ENCODE measurements around the gene IFNL2.
A peak's percentile ranks its signal among the peaks of the same experiment; 100 is the strongest.
"Not testable (repeated sequence)": the region's sequence is repeated elsewhere in the genome, so short reads cannot be mapped to it uniquely, and the experiment has no call there.

IFNL2 gene

DNA sequence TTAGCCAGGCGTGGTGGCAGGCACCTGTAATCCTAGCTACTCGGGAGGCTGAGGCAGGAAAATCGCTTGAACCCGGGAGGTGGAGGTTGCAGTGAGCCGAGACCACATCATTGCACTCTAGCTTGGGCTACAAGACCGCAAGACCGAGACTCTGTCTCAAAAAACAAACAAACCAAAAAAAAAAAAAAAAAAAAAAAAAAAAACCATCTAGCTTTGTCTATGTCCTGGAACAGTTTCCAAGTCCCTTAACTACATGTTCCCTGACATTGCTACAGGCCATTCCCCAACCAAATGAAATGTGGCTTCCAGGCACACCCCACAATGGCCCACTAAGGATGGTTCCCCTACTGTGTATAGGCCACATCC is 41.1 kb downstream of the IFNL2 start:
- peaks cover 32% of the 10 kb centered on the region for H3K27me3 ChIP-seq (ENCODE audit: control insufficient read depth, insufficient read depth, low read length)
- H3K9ac ChIP-seq (ENCODE audit: low read length); H3K4me3 ChIP-seq (ENCODE audit: low read depth, low read length); H3K27ac ChIP-seq (ENCODE audit: low read depth, low read length); H3K9me3 ChIP-seq (ENCODE audit: control insufficient read depth, insufficient read depth, low read depth, low read length); H3K36me3 ChIP-seq (ENCODE audit: control insufficient read depth, insufficient read depth, low read length): not testable (repeated sequence)
- peaks cover 37% of the 10 kb centered on the region; the same call in 1 of the 2 replicates for H3K4me1 ChIP-seq (ENCODE audit: control insufficient read depth, insufficient read depth, low read length)

DNA sequence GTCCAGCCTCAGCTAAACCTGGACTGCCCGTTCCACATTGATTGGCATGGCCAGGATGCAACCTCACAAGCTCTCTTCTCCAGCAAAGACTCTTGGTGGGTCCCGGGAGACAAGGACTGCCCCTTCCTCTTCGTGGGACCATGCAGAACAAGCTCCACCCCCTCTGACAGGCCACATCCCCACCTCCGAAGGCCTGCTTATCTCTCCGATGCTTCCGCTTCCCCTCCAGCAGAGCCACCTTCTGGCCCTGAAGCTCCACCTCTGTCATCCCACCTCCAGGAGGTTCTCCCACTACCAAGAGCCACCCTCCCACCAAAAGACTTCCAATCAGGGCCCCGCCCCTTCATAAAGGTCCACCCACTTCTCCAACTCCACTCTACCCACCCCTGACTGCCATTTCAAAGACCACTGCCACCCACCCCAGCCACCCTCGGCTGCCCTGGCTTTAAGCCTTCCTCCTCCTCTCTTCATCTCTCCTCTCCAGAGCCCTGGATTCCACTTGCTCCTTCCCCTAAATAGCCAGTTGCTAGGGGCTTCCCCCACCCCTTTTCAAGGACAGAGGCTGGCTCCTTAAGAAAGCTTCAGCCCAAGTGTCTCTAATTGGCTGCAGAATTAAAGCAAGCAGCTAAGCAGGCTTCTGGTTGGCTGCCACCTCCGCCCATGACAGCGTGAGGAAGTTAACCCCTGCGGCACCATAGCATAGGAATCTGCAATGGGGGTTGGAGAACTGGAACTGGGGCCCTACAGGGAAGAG is 42.5 kb downstream of the IFNL2 start:
- H3K4me1 ChIP-seq (ENCODE audit: control insufficient read depth, insufficient read depth, low read length), result peaks cover 27% of the 10 kb centered on the region; the same call in 1 of the 2 replicates
- peaks cover 22% of the 10 kb centered on the region for H3K27me3 ChIP-seq (ENCODE audit: control insufficient read depth, insufficient read depth, low read length)
- peaks cover 15% of the 10 kb centered on the region; the same call in 1 of the 2 replicates for H3K36me3 ChIP-seq (ENCODE audit: control insufficient read depth, insufficient read depth, low read length)
- H3K9ac ChIP-seq (ENCODE audit: low read length), result no peak overlapping the region
- H3K9me3 ChIP-seq (ENCODE audit: control insufficient read depth, insufficient read depth, low read depth, low read length), result no peaks in the 10 kb centered on the region
- H3K4me3 ChIP-seq (ENCODE audit: low read depth, low read length), result no peak overlapping the region; the same call in 1 of the 2 replicates
- H3K27ac ChIP-seq (ENCODE audit: low read depth, low read length), result no peak overlapping the region

DNA sequence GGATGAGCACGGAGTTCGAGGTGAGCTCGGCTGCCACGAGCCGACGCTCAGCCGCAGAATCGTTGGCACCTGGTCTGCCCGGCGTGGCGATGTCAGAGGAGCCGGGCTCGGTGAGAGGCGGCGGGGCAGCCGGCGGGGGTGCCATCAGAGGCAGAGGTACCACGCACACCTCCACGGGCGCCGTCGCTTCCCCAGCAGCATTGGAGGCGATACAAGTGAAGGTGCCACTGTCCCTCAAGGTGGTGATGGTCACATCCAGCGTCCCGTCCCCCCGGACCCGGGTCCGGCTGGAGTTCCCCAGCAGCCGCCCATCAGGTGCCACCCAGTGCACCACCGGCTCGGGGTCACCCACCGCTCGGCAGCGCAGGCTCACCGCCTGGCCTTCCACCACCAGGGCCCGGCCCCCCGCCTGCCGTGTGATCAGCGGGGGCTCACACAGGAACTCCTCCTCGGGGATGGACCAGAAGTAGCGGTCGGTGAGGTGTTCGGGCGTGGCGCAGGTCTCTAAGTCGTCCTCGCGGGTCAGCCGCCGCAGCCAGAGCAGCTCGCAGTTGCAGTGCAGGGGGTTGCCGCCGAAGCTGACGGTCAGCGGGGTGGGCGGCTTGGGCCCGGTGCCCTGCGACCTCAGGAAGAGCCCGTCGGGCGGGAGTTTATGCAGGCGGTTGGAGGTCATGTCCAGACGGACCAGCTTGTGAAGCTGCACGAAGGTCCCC is 46.0 kb downstream of the IFNL2 start:
- peaks cover 11% of the 10 kb centered on the region; the same call in 1 of the 2 replicates for H3K4me1 ChIP-seq (ENCODE audit: control insufficient read depth, insufficient read depth, low read length)
- H3K9ac ChIP-seq (ENCODE audit: low read length), result no peak overlapping the region
- H3K4me3 ChIP-seq (ENCODE audit: low read depth, low read length), result no peak overlapping the region
- no peaks in the 10 kb centered on the region for H3K9me3 ChIP-seq (ENCODE audit: control insufficient read depth, insufficient read depth, low read depth, low read length)
- peaks cover 15% of the 10 kb centered on the region; the same call in 1 of the 2 replicates for H3K36me3 ChIP-seq (ENCODE audit: control insufficient read depth, insufficient read depth, low read length)
- peaks cover 12% of the 10 kb centered on the region for H3K27me3 ChIP-seq (ENCODE audit: control insufficient read depth, insufficient read depth, low read length)
- H3K27ac ChIP-seq (ENCODE audit: low read depth, low read length), result no peak overlapping the region

DNA sequence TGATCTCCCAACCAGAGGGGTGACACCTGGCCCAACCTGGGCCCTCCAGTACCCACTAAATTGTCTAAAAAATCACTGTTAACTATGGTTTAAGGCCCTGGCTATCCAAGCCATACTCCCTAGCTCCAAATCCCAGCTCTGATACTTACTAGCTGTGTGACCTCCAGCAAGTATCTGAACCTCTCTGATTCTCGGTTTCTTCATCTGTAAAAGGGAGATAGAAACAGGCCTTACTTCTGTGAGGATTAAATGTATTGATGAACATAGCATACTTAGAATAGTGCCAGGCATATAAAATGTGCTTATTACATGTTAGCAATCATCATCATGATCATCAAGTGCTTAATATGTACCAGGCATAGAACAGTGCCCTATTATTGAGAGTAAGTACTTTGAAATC is 47.7 kb downstream of the IFNL2 start:
- H3K9ac ChIP-seq (ENCODE audit: low read length), result no peak overlapping the region
- H3K4me3 ChIP-seq (ENCODE audit: low read depth, low read length), result no peak overlapping the region

DNA sequence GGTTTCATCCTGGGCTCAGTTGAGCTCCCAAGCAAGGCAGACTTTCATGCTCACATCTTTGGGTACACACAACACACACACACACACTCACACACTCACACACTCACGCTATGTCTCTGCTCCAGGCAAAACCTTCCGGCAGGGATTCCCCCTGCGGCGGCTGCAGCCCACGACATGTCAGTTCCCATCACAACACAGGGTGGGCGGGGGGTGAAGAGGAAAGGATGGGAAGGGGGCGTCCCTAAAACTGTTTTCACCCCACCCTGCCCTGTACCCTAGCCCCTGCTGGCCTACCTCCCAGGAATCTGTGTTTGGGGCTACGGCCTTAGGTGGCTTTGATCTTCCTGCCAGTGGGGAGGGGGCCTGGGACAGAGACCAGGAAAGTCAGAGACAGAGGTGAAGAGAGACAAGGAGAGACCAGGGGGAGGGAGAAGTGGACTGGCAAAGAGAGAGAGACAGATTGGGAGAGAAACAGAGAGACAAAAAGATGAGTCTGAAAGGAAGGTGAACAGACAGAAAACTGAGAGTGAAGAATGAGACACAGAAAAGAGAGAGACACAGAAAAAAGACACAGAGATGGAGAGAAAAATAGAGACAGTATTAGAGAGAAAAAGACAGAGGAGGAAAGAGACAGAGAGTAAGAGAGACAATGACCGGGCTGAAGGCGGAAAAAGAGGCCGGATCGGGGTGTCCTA is 48.6 kb downstream of the IFNL2 start:
- no peak overlapping the region for H3K27ac ChIP-seq (ENCODE audit: low read depth, low read length)

More for the DNA sequence above, 47.7 kb downstream of the IFNL2 start:
- Histone ChIP-seq H3K27ac (ENCODE audit: low read depth, low read length) (no peak overlapping the region), H3K36me3 (ENCODE audit: control insufficient read depth, insufficient read depth, low read length) (peaks cover 15% of the 10 kb centered on the region; the same call in 1 of the 2 replicates), H3K27me3 (ENCODE audit: control insufficient read depth, insufficient read depth, low read length) (peaks cover 25% of the 10 kb centered on the region), H3K9me3 (ENCODE audit: control insufficient read depth, insufficient read depth, low read depth, low read length) (no peaks in the 10 kb centered on the region), H3K4me1 (ENCODE audit: control insufficient read depth, insufficient read depth, low read length) (peaks cover 2% of the 10 kb centered on the region; the same call in 1 of the 2 replicates)

DNA sequence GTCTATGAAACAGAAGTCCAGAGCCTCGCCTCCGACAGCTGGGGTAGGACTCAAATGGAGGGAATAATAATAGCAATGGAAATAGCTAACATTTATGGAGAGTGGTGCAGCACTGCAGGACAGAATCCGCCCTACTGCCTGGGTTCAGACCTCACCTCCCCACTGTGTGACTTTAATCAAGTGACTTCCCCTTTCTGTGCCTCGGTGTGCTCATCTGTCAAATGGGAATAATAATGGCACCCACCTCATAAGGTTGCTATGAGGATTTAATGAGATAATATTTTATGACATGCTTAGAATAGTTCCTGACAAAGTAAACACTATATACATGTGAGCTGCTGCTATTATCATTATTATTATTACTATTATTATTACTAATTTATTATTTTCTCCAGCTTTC is 49.3 kb downstream of the IFNL2 start:
- Histone ChIP-seq H3K36me3 (ENCODE audit: control insufficient read depth, insufficient read depth, low read length) (peaks cover 15% of the 10 kb centered on the region; the same call in 1 of the 2 replicates), H3K4me3 (ENCODE audit: low read depth, low read length) (no peak overlapping the region), H3K4me1 (ENCODE audit: control insufficient read depth, insufficient read depth, low read length) (no peaks in the 10 kb centered on the region; the same call in 1 of the 2 replicates), H3K9me3 (ENCODE audit: control insufficient read depth, insufficient read depth, low read depth, low read length) (no peaks in the 10 kb centered on the region), H3K27me3 (ENCODE audit: control insufficient read depth, insufficient read depth, low read length) (peaks cover 25% of the 10 kb centered on the region), H3K9ac (ENCODE audit: low read length) (no peak overlapping the region), H3K27ac (ENCODE audit: low read depth, low read length) (no peak overlapping the region)

More for the DNA sequence above, 48.6 kb downstream of the IFNL2 start:
- no peaks in the 10 kb centered on the region; the same call in 1 of the 2 replicates for H3K4me1 ChIP-seq (ENCODE audit: control insufficient read depth, insufficient read depth, low read length)
- no peaks in the 10 kb centered on the region for H3K9me3 ChIP-seq (ENCODE audit: control insufficient read depth, insufficient read depth, low read depth, low read length)
- peaks cover 25% of the 10 kb centered on the region for H3K27me3 ChIP-seq (ENCODE audit: control insufficient read depth, insufficient read depth, low read length)
- H3K4me3 ChIP-seq (ENCODE audit: low read depth, low read length), result no peak overlapping the region
- H3K36me3 ChIP-seq (ENCODE audit: control insufficient read depth, insufficient read depth, low read length), result peaks cover 15% of the 10 kb centered on the region; the same call in 1 of the 2 replicates
- H3K9ac ChIP-seq (ENCODE audit: low read length), result no peak overlapping the region

DNA sequence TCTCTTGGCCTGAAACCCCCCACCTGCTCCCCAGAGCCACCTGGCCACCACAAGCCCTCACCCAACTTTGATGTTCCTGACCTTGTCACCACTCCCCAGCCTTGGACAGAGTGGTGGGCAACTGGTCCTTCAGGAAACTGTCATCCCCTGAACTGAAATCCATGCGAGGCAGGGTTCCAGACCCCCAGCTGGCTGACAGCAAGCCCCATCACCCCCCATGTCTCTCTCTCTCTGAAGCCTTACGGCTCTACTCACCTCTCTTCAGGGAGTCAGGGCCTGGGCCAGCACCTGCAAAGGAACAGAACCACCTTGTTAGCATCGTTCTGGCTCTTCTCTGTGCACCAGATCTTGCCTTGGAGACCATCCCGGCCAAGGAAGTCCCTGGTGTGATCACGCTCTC is 49.9 kb downstream of the IFNL2 start:
- no peaks in the 10 kb centered on the region; the same call in 1 of the 2 replicates for H3K4me1 ChIP-seq (ENCODE audit: control insufficient read depth, insufficient read depth, low read length)
- no peak overlapping the region for H3K4me3 ChIP-seq (ENCODE audit: low read depth, low read length)
- no peak overlapping the region for H3K9ac ChIP-seq (ENCODE audit: low read length)
- no peak overlapping the region for H3K27ac ChIP-seq (ENCODE audit: low read depth, low read length)
- H3K27me3 ChIP-seq (ENCODE audit: control insufficient read depth, insufficient read depth, low read length), result peaks cover 26% of the 10 kb centered on the region
- H3K9me3 ChIP-seq (ENCODE audit: control insufficient read depth, insufficient read depth, low read depth, low read length), result no peaks in the 10 kb centered on the region
- H3K36me3 ChIP-seq (ENCODE audit: control insufficient read depth, insufficient read depth, low read length), result peaks cover 15% of the 10 kb centered on the region; the same call in 1 of the 2 replicates

DNA sequence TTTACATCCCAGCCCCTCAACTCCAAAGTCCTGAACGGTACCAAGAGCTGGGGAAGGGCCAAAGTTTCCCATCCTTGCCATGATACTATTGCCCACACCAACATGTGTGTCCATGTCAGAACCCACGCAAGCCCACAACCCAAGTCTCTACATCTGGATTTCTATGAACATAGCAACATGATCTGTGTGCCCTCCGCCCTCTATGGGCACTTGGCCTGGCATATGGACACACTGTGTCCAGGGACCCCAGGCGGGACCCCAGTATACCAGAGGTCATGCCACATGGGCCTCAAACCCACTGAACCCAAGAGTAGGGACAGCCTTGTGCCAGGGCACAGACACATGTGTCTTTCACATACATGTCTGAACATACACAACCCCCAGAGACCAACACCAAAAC is 50.5 kb downstream of the IFNL2 start:
- Histone ChIP-seq H3K27ac (ENCODE audit: low read depth, low read length) (no peak overlapping the region), H3K9me3 (ENCODE audit: control insufficient read depth, insufficient read depth, low read depth, low read length) (no peaks in the 10 kb centered on the region), H3K9ac (ENCODE audit: low read length) (no peak overlapping the region), H3K27me3 (ENCODE audit: control insufficient read depth, insufficient read depth, low read length) (peaks cover 29% of the 10 kb centered on the region), H3K36me3 (ENCODE audit: control insufficient read depth, insufficient read depth, low read length) (peaks cover 12% of the 10 kb centered on the region; the same call in 1 of the 2 replicates), H3K4me1 (ENCODE audit: control insufficient read depth, insufficient read depth, low read length) (no peaks in the 10 kb centered on the region; the same call in 1 of the 2 replicates), H3K4me3 (ENCODE audit: low read depth, low read length) (no peak overlapping the region)

DNA sequence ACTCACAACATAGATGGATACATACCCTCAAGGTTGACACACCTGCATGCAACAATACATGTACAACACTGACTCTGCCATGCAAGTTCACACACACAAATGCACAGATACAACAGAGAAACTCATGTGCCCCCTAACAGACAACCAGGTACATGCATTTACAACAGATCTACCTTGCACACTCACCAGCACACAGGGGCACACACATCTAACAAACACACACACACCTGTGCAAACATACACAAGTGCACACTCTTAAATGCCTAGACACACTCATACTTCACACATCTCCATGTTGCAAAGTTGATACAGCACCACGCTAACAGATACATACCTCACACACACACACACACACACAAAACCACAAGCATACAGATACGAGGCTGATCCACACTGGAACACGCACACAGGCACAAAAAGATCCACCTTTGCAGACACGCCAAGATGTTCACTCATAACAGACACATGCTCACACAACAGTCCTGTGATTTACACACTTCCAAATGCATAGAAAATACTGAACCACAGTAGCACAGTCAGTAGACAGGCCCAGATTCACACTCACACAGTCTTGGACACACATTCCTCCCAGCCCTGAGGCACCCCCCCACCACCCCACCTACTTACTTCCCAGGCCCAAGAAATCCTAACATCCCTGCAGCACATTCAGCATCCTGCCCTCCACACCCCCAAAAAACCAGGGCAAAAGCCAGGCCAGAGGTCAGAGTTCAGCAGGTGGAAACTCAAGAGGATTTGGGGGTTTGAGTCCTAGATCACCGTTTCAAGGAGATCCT is 51.1 kb downstream of the IFNL2 start:
- Histone ChIP-seq H3K9me3 (ENCODE audit: control insufficient read depth, insufficient read depth, low read depth, low read length) (no peaks in the 10 kb centered on the region), H3K9ac (ENCODE audit: low read length) (no peak overlapping the region), H3K4me1 (ENCODE audit: control insufficient read depth, insufficient read depth, low read length) (no peaks in the 10 kb centered on the region; the same call in 1 of the 2 replicates), H3K4me3 (ENCODE audit: low read depth, low read length) (peak overlapping the region; percentile 95), H3K36me3 (ENCODE audit: control insufficient read depth, insufficient read depth, low read length) (peaks cover 8% of the 10 kb centered on the region; the same call in 1 of the 2 replicates), H3K27ac (ENCODE audit: low read depth, low read length) (no peak overlapping the region), H3K27me3 (ENCODE audit: control insufficient read depth, insufficient read depth, low read length) (peaks cover 29% of the 10 kb centered on the region)

Data from HUES6 (cell line).